NOMO-1 (cell line): ENCODE data around the gene KLHL22.
"Not testable (repeated sequence)": the region's sequence is repeated elsewhere in the genome, so short reads cannot be mapped to it uniquely, and the experiment has no call there.

Source experiments
- DNase-seq, 2 experiments: peaks; one replicate each; lab custom pipeline; 2025; ENCODE audit not compliant: unreplicated experiment in 2 of 2; lab: John Stamatoyannopoulos, UW

The KLHL22 gene

GRCh38 chr22:20423008-20423905 lies 72.3 kb downstream of the KLHL22 start:
- DNase-seq, result no peak

DNA sequence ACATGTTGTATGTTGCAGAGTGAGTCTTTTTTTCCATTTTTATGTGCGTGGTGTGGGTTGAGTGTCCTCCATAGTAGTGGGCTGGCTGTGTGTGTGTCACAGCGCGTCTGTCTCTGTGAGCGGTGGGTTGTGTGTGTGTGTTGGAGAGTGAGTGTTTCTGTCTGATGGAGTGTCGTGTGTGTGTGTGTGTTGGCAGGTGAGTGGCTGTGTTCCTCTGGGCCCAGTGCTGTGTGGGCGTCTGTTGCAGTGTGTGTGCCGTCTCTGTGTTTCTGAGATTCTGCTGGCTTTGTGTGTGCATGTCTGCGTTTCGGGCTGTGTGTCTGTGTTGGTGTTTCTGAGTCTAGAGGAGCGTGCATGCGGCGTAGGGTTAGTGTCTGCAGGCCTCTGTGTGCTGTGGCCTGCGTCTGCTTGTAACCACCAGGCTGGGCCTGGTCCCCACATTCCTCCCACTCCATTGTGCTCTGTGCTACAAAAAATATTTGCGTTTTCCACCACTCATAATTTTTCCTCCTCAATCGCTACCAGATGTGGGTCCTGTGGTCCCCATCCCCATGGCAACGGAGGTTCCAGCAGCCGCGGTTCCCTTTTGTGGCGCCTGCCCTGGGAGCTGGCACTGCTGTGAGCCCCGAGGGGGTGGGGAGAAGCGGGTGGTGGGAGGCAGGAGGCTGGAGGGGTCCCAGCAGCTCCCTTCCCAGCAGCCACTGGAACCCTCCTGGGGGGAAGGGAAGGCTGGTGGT lies 73.2 kb downstream of the KLHL22 start:
- DNase-seq, result no peak

- no peak for DNase-seq
Observed at GRCh38 chr22:20421507-20421874, 74.1 kb downstream of the KLHL22 start.

DNA sequence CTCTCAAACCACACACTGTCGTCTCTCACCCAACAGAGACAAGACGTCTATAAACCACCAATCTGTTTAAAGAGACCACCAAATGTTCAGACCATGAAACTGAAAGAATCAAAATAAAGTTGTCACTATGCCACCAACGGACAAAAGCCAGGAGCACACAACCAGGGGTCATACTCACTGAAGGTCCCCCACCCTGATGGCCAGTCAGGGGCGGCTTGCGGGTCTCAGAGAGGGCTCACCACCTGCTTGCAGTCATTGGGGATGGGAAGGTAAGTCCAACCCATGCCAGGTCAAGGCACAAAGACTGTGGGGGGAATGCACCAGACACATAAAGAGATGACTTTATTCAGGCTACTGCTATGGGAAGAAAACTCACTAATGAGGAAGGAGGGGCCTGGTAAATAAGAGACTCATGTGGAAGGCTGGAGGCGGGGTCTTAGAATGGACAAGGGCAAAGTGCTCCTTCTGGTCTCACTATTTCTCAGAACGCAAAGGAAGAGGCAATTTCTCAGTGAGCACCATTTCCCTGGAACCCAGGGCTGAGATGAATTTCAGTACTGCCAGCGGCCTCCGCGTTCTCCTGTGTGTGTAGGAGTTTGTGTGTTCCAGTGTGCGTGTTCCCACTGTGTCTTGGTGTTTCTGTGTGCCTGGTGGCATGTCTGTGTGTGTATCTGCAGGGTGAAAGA lies 75.3 kb downstream of the KLHL22 start:
- DNase-seq, result no peak

DNA sequence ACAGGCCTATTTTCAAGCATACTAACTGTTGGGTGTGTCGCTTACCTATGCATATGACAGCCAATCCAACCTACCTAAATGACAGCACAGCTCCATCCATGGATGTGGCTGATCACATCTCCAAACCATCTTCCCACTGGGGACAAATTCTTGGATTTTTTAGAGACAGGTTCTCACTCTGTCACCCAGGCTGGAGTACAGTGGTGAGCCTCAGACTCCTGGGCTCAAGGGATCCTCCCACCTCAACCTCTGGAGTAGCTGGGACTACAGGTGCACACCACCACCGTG lies 76.0 kb downstream of the KLHL22 start:
- no peak for DNase-seq

- DNase-seq, result peak; percentile 17 to 48
Observed at GRCh38 chr22:20418211-20418788, 77.3 kb downstream of the KLHL22 start.

DNA sequence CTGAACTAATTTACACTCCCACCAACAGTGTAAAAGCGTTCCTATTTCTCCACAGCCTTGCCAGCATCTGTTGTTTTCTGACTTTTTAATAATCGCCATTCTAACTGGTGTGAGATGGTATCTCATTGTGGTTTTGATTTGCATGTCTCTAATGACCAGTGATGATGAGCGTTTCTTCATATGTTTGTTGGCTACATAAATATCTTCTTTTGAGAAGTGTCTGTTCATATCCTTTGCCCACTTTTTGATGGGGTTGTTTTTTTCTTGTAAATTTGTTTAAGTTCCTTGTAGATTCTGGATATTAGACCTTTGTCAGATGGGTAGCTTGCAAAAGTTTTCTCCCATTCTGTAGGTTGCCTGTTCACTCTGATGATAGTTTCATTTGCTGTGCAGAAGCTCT lies 79.9 kb downstream of the KLHL22 start:
- DNase-seq, result not testable (repeated sequence)

DNA sequence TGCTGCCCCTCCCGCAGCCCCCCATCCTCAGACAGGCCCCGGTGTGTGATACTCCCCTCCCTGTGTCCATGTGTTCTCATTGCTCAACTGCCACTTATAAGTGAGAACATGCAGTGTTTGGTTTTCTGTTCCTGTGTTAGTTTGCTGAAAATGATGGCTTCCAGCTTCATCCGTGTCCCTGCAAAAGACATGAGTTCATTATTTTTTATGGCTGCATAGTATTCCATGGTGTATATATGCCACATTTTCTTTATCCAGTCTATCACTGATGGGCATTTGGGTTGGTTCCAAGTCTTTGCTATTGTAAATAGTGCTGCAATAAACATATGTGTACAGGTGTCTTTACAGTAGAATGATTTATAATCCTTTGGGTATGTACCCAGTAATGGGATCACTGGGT lies 80.4 kb downstream of the KLHL22 start:
- not testable (repeated sequence) for DNase-seq

DNA sequence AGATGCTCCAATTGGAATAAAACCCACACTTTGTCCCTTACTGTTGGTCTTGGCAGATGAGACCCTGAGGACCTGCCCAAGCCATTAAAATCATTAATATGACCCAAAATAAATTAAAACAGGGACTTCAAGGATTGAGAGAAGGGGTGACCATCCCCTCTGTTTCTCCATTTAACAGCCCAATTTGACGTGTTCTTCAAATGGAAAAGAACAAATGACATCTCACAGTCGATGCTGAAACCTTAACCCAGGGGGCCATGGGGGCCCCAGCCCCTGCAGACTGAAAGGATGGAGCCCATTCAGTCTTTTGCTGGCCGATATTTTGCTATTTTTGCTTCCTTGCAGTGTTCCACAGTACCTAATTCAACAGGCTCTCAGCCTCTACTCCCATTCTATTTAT lies 81.1 kb downstream of the KLHL22 start:
- no peak for DNase-seq

DNA sequence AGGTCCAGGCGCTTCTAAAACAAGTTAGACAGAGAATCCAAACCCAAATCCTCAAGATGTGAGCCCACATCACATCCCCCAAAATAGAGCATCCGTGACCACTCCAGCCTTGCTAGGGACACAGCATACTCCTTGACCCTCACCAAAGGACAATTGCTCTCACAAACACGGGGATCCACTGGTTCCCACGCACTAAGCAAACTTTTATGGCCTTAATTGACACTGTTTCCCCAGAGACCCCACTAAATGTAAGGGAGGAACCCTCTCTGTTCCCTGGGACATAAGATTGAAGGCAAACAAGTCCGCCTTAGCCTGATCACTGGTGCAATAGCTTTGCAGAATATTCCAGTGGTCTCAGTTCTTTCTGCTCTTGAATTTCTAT lies 81.5 kb downstream of the KLHL22 start:
- DNase-seq, result no peak

DNA sequence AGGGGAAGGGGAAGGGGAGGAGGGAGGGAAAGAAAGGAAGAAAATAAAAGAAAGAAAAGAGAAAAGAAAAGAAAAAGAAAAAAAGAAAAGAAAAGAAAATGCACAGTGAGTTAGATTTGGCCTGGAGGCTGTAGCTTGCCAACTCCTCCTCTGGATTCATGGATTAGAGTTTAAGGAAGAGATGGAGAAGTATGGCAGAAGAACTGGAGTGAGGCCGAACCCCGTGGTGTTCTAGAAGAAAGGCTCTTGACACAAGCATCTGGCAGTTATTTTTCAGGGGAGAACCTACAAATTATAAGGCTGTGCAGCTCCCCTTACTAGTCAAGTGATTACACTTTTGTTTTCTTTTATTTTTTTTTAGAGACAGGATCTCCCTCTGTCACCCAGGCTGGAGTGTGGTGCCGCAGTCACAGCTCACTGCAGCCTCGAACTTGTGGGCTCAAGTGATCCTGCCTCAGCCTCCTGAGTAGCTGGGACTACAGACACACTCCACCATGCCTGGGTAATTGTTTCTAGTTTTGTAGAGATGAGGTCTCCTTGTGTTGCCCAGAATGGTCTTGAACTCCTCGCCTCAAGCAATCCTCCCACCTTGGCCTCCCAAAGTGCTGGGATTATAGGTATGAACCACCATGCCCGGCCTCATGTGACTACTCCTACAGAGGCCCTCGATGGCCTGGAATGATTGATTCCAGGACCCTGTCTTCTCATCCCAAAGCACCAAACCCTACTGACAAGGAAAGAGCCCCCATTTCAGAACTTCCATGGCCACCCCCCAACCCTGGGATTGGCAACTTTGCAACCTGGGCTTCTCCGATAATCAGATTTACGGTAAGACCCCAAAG lies 82.2 kb downstream of the KLHL22 start:
- DNase-seq, result no peak

- no peak for DNase-seq
Observed at GRCh38 chr22:20412474-20413216, 83.0 kb downstream of the KLHL22 start.

GRCh38 chr22:20409385-20409784 lies 86.2 kb downstream of the KLHL22 start:
- not testable (repeated sequence) for DNase-seq

DNA sequence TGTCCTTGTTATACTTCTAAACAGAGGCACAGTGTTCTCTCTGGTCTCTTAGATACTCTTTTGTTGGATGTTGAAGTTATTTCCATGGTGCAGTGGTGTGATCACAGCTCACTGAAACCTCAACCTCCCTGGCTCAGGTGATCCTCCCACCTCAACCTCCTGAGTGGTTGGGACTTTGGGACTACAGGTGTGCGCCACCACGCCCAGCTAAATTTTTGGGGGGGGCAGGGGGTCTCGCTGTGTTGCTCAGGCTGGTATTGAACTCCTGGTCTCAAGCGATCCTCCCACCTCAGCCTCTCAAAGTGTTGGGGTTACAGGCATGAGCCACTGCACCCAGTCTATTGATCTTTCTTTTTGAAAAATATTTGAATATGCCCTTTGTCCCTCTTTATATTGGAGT lies 86.7 kb downstream of the KLHL22 start:
- DNase-seq, result no peak

GRCh38 chr22:20407829-20408228 lies 87.8 kb downstream of the KLHL22 start:
- no peak for DNase-seq

DNA sequence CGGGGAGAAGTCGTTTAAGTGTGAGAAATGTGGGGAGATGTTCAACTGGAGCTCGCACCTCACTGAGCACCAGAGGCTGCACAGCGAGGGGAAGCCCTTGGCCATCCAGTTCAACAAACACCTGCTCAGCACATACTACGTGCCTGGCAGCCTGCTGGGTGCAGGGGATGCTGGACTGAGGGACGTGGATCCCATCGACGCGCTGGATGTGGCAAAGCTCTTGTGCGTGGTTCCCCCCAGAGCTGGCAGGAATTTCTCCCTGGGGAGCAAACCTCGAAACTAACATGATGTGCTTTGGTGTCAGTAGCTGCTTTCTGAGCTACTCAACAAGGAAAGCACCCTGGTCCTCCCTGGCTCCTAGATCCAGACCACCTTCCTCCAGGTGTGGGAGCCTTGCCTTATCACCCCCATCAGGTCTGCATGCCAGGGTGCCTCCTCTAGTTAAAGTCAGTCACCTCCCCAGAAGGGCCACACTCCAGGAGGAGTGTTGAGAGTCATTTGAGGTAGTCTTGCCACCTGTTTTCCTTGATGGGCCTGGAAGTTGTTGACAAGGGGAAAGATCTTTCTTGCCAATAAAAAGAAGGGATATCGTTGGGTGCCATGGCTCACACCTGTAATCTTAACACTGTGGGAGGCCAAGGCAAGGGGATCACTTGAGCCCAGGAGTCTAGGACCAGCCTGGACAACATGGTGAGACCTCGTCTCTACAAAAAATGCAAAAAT lies 88.7 kb downstream of the KLHL22 start:
- no peak for DNase-seq

DNA sequence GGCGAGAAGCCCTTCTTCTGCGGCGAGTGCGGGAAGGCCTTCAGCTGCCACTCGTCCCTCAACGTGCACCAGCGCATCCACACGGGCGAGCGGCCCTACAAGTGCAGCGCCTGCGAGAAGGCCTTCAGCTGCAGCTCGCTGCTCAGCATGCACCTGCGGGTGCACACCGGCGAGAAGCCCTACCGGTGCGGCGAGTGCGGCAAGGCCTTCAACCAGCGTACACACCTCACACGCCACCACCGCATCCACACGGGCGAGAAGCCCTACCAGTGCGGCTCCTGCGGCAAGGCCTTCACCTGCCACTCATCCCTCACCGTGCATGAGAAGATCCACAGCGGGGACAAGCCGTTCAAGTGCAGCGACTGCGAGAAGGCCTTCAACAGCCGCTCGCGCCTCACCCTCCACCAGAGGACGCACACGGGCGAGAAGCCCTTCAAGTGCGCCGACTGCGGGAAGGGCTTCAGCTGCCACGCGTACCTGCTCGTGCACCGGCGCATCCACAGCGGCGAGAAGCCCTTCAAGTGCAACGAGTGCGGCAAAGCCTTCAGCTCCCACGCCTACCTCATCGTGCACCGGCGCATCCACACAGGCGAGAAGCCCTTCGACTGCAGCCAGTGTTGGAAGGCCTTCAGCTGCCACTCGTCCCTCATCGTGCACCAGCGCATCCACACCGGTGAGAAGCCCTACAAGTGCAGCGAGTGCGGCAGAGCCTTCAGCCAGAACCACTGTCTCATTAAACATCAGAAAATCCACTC lies 89.5 kb downstream of the KLHL22 start:
- DNase-seq, result no peak

- no peak for DNase-seq
Observed at GRCh38 chr22:20405291-20405930, 90.2 kb downstream of the KLHL22 start.
